ENCODE data around the gene ARHGAP31.

- no peak for TF ChIP-seq POLR2A (IDR thresholded peaks at IDR 0.05; ENCODE audit: low read length)
- no peak for TF ChIP-seq GATA1 (IDR thresholded peaks at IDR 0.05; ENCODE audit: low read depth, low read length)
Measured at GRCh38 chr3:119310071-119310470, 15.9 kb downstream of the ARHGAP31 start.
